HK-2 (cell line): ENCODE measurements around the gene MFSD6L.
"Not testable (repeated sequence)": the region's sequence is repeated elsewhere in the genome, so short reads cannot be mapped to it uniquely, and the experiment has no call there.

Source experiments
- DNase-seq: peaks from one replicate; pipeline ENCODE4 v3.0.0-alpha.2; 2018; ENCODE audit not compliant: unreplicated experiment

MFSD6L gene

DNA sequence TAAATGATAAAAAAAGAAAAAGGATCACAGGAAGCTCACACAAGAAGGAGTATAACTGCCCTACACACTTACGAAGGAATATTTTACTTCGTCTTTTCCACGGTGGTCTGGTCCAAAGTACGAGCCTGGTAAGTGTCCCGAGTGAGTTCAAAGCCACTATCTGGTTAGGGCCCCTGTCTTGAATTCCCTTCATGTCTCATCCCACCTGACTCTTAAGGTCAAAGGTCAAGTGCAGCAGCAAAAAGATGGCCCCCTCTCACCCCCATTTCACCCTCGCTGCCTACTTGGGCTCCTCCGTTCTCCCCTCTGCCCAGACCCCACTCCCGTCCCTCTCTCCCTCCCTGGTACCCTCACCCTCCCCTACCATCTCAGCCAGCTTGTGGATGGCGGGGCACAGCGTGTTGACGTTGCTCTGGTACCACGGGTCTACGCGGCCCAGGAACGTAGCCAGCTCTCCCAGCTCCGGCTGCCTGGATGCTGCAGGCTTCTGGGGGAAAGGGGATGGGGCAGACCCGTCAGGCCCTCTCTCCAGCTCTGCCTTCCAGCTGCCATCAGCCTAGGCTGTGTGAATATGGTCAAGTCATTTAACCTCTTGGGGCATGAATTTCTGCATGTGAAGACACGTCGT lies 27.8 kb upstream of the MFSD6L start:
- no peak for DNase-seq

DNA sequence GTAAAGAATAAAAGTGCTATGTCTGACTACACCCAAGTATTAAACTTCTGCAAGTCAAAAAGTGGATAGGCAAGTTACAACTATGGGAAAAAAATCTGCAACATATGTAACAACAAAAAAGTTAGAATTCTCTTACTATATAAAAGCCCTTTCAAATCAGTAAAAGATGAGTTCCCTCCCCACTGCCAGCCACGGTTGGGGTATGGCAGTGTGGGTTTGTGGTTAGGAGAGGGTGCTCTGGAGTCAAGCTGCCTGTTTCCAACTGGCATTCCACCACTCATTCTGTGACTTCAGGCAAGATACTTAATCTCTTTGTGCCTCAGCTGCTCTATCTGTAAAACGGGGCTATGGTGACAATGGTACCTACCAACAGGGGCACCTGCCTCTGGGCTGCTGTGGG lies 26.6 kb upstream of the MFSD6L start:
- DNase-seq: no peak

DNA sequence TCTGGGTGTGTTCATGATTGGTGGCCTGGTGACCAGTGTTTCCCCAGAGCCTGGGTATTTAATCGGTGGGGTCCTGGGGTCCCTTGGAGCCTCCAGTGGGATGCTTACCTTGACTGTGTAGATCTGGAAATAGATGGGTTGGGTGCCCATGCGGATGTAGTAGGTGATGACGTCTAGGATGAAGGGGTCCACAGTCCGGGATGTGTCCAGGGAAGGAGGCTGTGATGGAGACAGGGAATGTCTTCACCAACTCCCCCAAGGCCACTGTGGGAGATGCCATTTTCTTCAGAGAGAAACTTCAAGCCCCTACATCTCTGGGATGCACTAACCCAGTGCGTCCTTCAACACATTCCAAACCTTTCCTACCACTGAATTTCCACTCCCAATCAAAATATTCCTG lies 24.1 kb upstream of the MFSD6L start:
- no peak for DNase-seq

DNA sequence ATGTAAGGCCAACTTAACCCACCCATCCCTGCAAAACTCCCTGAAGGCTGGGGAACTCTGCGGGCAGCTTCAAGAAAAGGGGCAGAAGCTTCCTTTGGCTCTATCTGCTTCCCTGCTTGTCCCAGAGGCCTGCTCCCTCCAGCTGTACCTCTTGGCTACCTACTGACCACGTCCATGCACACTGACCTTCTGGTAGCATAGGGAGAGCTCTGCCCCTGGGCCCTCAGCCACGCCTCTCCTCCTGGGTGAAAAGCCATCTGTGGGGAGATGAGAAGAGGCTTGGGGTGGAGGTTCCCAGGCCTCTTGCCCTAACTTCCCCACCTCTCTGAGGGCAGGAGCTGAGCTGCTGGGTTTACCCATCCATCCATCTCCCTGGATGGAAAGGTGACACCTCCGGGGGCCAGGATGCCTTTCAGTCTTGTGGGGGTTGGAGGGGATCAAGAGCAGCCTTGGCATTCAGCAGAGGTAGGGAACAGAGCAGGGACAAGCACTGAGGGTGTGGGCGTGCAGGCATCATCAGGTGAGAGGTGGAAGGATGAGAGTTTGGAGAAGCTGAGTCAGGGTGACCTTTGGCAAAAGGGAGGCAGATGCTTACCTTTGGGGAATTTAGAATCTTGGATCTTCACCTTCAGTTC lies 23.4 kb upstream of the MFSD6L start:
- DNase-seq: no peak

DNA sequence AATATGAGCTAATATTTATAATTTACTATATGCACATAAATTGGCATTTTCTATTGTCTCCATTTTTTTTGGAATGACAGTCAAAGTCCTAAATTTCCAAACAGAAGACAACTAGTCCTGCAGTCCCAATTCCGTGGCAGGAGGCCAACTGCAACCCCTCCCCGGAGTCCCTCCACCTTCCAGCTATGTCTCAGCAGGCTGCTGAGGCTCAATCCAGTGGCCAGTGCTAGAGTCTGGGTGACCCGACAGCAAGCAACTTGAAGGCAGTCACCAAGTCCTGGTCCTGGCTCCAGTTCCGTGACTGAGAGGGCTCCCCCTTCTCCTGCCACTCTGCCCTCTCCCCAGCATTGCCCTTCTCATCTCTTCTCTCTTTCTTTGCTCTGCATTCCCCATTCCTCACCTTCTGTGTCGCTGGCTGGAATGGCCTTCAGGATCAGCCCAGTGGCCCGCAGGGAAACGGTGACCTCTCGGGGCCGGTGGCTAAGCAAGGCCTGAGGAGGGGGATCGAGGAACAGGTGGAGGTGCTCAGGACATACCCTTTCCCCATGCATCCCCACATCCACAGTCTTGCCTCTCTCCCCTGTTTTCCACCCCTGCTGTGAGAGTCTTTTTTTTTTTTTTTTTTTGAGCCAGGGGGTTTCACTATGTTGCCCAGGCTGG lies 22.4 kb upstream of the MFSD6L start:
- DNase-seq: no peak

DNA sequence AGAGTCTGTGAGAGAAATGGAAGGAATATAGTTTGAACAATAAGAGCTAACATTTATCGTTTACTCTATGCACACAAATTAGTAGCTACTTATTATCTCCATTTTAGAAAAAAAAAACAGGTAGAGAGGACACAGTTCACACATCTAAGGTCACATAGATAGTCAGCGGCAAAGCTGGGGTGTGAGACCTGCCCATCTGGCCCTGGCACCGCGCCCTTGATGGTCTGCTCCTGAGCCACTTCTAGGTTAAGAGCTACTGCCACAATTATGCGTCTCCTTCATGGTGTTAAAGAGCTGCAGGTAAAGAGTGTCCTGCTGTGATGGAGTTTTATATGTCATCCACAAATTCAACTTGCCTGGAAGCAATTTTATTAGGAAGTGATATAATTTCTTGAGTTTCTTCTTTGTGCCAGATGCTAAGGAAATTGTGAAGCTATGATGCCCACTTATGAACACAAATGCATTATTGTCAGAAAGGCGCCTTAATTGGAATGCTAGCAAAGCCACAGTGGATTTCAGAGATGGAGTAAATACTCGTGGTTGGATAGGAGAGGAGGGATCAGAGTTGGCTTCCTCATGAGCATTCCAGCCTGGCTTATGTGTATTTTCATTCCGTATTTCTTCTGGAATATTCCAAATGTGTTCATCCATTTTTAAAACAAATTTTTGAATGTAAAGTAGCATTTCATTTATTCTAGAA lies 21.3 kb upstream of the MFSD6L start:
- DNase-seq: no peak

DNA sequence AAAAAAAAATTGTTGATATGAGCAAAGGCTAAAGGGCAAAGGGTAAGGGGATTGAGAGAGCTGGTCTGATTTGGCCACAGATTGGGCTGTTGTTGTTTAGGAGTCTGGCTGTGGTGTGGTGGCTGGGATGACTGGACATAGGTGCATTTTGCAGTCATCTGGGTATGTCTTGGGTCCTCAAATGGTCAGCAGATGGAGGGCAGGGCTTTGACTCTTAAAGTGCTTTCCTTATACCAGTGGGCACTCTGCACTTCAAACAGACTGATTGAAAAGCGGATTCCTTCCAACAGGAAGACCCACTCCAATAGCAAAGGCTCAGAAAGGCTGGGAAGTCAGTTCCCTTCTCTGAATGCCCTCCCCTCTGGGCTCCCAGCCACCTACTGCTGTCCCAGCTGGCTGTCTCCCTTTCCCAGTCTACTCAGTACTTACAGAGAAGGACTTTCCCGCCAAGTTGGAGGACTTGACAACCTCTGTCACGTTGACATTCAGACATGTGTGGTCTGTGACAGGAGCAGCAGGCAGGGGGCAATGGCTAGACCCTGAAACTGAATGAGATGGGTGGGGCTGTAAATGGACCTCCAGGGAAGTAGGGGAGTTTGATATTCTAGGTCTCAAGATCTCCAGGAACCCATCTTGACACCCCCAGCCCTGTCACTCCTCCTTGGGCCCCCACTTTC lies 19.6 kb upstream of the MFSD6L start:
- no peak for DNase-seq

DNA sequence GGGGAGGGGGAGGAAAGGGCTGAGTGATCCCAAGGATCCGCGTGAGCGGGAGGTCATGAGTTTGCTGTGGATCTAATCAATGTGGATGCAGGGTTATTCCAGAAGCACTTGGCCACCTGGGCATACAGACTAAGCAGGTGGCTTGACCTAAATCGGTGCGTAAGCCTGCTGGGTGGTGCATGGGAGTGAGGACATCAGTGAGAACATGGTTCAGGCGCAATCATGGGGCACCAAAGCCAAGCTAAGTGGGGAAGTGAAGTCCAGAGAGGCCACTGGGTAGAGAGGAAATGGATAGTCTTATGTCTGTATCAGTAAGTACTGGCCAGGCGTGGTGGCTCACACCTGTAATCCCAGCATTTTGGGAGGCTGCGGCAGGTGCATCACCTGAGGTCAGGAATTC lies 18.9 kb upstream of the MFSD6L start:
- no peak for DNase-seq

DNA sequence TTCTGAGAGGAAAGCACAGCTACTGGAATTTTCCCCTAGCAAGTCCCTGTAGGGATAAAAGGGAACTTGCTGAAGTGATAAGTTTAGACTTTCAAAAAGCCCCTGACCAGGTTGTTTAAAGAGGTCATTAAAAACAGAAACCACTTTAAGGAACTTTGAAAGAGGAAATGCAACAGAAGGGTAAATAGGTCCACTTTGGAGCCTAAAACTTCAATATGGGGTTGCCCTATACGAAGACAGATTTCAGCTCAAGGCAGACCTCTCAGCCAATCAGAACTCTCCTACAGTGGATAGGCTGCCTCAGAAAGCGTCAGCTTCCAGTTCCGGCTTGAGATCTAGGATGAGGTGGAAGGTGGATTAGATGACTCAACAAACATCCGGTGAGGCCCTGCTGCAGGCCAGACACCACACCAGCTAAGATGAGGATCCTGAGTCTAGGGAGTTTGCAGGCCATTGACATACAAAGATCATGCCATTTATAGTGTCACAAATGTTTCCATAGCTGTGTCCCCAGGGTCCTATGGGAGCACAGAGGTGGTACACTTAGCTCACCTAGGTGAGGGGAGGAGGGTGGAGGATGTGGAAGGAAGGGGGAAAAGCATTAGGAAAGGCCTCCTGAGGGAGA lies 7.9 kb upstream of the MFSD6L start:
- no peak for DNase-seq

DNA sequence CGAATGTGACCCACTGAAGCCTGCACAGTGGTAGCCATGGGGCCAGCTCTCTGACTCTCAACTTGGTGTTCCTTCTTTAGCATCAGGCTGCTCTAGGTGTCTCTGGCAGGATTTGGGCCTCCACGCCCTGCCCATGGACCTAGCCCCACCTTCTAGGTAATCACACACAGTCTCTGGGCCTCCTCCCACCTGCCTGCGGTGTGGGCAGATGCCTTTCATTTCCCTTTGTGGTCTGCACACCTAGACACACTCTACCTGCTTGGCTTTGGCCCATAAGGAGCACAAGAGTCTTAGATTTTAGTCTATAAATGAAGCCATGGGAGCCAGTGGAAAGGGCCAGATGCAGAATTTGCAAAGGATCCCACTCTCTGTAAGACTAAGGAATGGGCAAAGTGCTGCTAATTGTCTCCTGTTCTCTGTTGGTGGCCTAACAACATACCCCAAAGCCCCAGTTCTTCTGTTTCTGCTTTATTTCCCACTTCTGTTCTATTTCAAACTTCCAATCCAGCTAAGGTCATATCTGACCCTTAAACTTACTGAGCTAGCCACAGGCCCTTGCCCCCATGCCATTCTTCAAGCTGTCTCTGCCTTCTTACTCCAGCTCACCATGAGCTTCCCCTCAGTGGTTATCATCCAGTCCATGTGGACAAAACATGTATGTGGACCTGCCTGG lies 7.2 kb upstream of the MFSD6L start:
- no peak for DNase-seq

DNA sequence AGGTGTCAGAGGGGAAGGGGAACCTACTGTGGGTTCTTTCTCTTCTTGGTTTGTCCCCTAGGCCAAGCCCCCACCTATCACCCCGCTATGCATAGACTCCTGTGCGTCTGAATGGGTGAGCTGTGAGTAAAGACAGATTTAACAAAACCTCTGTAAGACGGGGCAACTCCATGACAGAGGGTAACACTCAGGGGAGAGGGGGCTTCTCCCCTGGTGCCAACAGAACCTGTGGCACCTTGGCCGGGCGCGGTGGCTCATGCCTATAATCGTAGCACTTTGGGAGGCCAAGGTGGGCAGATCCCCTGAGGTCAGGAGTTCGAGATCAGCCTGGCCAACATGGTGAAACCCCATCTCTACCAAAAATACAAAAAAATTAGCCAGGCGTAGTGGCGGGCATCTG lies 6.2 kb upstream of the MFSD6L start:
- DNase-seq: not testable (repeated sequence)

DNA sequence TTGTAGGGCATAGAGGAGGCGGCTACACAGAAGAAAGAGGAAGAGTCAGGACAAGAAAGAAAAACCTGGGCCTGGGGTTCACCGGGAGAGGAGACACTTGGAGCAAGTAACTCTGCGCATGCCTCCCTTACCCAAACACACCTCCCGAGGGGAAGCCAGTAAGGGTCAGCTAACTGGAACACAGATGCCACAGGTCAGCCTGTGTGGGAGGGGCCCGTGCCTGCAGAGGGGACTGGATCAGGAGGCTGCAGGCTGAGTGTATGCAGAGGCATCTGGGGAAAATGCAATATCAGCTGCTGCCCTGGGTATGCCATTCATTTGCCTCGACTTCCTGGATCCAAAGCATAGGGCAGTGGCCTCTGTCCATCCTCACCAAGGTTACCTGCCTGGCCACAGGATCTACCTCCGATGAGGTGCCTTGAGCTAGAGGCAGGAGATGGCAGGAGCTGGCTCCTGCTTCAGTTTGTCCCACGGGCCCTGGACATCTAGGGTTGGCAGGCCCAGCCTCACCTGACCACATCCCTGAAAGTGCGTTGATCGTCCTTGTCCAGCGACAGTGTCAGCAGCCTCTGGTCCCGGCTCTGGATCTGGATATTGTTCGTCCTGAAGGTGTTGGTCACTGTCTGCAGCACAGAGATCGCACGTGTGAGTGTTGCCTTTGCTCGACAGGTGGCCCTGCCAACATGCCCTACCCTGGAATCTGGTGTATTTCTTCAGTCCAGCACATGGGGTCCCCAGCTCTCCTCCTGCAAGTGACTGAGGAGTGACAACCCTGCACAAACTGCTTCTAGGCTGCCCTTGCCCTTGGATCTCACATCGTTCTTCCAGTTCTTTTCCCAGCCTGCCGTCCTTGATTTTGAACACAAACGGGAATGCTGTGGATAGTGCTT lies 4.6 kb upstream of the MFSD6L start:
- DNase-seq: no peak

DNA sequence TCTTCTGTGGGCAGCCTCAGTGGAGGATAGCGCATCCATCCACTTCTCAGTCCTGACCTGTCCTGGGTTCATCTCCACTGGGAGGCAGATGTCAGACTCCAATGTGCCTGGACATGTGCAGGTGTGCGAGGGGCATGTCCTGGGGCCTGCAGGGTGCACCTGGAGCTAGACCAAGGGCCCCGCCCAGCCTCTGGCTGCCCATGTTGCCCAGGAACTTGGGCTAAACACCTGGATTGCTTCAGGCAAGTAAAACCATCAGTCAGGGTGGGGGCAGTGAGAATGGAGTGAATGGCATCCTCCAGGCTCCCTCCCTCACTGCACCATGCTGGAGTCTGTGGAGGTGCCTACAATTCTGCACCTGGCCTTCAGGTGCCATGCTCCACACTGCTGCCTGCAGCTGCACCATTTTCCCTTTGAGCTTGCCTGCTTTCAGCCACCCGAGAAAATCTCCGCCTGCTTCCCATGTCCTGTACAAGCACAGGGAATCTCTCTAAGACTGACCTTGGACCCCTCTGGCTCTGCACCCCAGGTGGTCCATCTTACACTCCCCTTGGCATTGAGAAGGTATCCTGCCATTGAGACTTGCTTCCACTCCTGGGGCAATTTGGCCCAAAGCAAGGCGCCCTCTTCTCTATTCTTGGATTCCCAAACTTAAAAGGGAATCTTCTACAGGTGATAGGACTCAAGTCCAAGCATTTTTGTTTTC lies 2.1 kb upstream of the MFSD6L start:
- no peak for DNase-seq

DNA sequence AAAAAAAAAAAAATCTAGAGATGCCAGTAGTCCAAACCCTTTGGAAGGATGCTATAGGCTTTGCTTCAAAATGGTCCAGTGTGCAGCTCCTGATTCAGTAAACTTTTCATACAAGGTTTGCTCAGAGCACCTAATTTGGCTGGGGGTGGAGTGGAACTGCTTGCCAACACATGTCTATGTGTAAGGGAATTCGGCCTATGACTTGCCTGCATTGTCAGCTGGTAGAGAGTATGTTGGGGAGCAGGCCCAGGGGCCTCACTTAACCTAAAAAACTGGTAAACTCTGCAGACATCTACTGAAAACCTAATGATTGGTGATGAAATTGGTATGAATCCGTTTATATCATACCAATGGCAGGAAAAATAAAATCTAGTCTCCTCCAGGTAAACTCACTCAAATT lies 1.5 kb upstream of the MFSD6L start:
- no peak for DNase-seq

DNA sequence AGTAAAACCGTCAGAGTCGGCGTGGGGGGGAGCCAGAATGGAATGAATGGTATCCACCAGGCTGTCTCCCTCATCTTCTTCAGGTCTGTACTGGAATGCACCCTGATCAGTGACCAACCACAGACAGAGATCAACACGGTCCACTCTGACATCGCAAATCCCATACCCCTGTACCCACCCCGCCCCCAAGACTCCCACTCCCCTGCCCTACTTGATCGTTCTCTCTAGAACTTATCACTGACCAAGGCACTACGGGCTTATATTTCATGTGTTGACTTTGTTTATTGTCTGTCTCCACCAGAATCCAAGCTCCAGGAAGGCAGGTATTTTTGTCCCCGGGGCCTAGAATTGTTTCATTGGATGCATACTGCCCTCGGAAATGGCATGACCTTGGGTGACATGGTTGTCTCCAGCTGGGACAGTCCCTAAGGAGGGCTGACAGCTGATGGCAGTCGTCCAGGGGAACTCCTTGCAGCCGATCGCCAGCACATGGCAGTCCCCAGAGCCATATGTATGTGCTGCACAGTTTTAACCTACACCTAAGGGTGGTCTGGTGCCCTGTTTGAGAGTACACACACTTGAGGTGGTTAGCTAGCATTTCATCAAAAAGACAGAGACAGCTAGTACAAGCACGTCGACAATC lies 526 bp upstream of the MFSD6L start:
- DNase-seq: no peak

DNA sequence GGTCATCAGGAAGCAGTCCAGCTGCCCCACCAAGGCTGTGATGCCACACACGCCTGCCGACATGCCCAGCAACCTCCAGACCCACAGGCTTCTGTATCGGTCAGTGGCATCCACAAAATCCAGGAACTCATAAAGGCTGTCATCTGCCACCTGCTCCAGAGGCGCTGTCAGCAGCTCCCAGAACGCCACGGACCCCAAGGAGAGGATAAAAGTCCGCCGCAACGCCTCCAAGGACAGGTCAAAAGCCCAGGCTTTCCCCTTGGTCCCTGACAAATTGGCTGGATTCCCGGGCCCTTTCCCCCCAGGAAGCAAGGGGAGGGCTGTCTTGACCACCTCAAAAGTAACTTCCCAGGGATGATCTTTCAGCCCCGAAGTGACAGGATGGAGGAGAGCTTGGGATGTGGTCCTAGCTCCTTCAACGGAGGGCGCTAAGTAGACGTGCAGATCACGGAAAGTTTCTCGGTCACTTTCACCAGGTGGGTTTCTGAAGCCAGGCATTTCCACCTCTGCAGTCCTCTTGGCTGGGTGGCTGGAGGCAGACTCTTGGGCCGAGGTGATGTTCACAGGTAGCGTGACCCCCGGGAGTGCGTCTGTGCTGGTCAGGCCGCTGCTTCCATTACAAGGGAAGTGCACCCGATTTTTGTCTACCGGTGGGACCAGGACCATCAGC lies 854 bp downstream of the MFSD6L start:
- DNase-seq: no peak

DNA sequence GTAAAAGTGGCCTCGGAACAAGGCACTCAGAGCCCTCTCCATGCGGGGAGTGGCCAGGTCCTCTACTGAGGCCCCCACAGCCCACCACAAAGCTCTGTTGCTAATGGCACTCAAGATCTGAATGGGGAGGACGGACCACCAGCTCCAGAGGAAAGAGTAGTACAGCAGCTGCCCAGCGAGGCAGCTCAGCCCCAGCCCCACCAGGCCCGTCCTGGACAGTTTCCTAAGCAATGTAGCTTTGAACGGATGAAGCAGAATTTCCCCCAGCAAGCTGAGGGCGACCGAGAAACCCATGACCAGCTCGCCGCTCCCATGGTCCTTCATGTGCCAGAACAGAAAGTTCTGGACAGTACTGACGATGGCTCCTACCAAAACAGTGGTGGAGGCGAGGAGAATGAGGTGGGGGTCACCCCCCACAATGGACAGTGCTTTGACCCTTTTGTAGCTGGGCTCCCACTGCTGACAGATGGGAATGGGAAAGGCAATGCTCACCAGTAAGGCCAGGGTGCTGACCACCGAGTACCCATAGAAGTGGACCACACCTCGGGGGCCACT lies 1.5 kb downstream of the MFSD6L start:
- no peak for DNase-seq

DNA sequence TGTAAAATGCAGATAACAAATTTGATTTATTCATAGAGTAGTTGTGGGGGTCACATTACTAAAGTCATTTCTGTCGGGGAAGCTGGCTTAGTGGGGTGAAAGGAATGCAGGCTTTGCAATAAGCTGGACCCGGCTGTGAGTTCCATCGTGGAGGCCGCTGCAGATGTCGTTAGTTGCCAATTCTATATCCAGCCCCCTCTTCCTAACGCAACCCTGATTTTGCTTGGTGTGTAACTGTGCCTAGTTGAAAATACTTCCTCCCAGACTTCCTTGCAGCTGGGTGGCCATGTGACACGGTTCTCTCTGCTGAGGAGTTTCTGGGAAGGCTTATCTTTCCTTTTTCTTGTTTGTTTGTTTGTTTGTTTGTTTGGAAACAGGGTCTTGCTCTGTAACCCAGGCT lies 4.5 kb downstream of the MFSD6L start:
- DNase-seq: no peak
